Measurements from ENCODE around the gene RAMAC.
A peak's percentile ranks its signal among the peaks of the same experiment; 100 is the strongest.
"Not testable (repeated sequence)": the region's sequence is repeated elsewhere in the genome, so short reads cannot be mapped to it uniquely, and the experiment has no call there.

RAMAC gene

GRCh38 chr15:82985688-82986441 is at the start of gene RAMAC:
RAMAC (plus strand) TSS chr15:82986210; CDS start chr15:82989019, 2,809 bp downstream.
- peak; percentile 33 to 97 (median 88) for DNase-seq

GRCh38 chr15:82936966-82937711 is 48.9 kb upstream of the RAMAC start:
- no peak for DNase-seq

- no peak for DNase-seq
Measured at GRCh38 chr15:82937712-82938058, 48.3 kb upstream of the RAMAC start.

DNA sequence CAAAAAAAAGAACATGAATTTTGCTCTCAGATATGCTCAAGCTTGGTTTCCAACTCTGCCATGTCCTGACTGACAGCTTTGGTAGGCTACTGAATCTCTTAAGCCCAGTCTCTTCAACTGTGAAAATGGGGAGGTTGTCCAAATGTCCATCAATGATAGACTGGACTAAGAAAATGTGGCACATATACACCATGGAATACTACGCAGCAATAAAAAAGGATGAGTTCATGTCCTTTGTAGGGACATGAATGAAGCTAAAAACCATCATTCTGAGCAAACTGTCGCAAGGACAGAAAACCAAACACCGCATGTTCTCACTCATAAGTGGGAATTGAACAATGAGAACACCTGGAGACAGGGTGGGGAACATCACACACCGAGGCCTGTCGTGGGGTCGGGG is 46.3 kb upstream of the RAMAC start:
- DNase-seq = not testable (repeated sequence)

DNA sequence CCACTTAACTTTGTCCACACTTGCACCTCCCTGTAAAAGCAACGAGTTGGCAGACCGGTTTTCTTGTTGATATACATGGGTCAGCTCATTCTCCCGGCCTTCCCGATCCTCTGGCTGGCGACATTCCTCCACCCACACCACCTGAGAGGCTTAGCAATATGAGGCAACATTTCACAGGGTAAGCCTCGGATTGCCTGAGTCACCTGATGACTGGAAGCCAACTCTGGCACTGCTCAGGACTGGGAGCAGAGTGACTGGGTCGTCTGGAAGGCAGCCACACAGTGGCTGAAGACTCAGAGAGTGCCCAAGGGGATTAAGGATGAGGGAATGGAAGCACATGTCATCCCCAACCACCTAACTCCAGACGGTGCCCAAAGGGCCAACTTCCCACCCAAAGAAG is 43.3 kb upstream of the RAMAC start:
- no peak for DNase-seq

GRCh38 chr15:82943176-82943575 is 42.8 kb upstream of the RAMAC start:
- DNase-seq = no peak

DNA sequence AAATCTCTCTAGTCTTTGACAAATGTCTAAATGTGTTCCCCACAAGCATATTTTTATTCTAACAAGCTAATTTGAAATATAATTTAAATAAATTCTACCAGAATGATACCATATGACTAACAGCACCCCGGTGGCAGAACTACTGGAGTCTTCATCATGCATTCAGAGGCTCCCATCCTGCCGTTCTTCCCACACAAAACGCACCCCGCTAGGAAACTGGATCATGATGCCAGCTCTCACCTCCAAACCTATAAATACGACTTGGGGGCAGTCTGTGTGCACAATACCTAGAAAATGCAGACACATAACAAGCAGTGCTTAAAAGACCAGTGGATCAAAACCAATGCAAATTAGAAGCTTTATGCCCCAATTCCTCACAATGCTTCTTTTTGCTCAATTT is 42.0 kb upstream of the RAMAC start:
- peak in 14 of 56 donors; percentile 1 to 34 (median 18) for DNase-seq

GRCh38 chr15:82944821-82945220 is 41.2 kb upstream of the RAMAC start:
- no peak for DNase-seq

- no peak for DNase-seq
Measured at GRCh38 chr15:82945326-82945725, 40.7 kb upstream of the RAMAC start.

GRCh38 chr15:82946155-82946701 is 39.8 kb upstream of the RAMAC start:
- DNase-seq = no peak

DNA sequence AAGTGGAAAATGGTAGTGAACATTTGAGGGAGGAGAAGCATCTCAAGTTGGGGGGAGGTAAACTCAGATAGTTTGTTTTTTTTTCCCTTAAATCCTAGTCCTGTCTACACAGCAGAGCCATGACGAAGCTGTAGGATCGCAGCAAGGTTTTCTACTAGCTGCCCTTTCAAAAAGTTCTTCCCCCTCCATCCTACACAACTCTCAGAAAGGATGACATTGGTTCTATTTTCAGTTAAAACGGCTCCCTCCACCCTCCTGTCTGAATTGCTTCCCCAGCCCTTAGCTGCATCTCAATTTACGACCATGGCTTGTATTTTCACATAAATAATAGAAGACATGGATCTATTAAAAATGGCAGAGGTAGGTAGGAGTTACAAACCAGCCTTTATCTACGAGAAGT is 35.7 kb upstream of the RAMAC start:
- no peak for DNase-seq

GRCh38 chr15:82950746-82951370 is 35.2 kb upstream of the RAMAC start:
- no peak for DNase-seq

DNA sequence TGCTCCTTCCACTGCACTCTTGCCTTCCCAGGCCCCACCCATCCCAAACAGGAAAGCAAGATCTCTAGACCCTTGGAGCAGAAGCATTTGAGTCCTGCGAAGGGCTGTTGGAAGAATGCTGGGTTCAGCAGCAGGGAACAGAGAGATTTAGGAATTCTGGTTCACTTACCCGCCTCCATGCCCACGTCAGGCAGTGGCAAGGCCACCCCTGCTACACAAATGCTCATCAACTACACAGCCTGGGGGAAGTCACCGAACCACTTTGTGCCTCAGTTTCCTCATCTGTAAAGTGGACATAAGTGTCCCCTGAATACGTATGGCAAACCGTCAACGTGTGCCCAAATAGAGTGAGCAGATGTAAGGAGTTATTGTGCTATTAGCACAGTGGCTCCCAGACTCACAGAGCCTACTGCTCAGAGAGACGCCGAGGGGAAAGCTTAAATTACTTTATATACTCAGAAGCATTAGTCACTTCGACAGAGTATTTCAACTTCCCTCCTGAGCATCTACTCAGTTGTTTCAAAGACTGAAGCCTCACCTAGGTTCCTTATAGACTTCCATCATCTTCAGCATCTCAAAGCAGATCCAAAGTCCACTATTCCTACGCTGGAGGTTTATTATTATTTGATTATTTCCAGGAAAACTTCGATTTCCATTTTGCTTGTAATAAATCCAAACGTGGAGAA is 34.4 kb upstream of the RAMAC start:
- DNase-seq = no peak

GRCh38 chr15:82952158-82953081 is 33.6 kb upstream of the RAMAC start, which contains the start of gene HOMER2:
HOMER2 (minus strand) TSS chr15:82952720; CDS start chr15:82952535, 185 bp downstream.
- peak in 8 of 56 donors; percentile 10 to 52 (median 30) for DNase-seq

- no peak for DNase-seq
Measured at GRCh38 chr15:82958638-82959037, 27.4 kb upstream of the RAMAC start.

DNA sequence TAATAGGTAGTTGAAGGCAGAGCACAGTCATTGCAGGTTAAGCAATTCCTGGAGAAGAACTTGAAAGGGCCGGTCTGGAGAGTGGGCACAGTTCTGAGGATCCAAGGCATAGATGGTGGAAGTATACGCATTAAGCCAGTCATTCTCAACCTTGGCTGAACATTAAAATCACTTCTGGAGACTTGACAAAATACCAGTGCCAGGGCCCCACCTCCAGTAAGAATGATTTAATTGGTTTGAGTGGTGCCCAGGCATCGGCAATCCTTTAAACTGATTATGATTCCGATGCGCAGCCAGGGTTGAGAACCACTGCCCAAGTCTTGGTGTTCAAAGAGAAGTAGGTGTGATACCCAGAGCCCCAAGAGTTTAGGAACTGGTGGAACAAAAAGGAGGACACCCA is 26.6 kb upstream of the RAMAC start:
- no peak for DNase-seq

DNA sequence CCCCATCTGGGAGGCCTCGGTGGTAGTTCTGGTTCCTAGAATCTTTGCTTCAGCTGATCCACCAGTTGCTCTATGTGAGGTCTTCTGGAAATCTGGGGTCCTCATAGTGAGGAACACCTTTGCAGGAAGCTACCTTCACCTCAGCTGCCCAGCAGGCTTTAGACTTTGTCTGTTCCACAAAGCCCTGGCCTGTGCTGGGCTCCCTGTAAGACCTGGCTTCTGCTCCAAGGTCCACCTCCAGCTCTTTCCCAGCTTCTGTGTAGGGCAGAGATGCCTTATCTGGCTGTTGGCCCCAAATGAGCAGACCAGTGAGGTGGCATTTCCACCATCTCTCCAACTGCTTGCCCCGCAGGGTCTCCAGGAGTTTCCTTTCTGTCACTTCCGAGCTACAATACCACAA is 25.2 kb upstream of the RAMAC start:
- no peak for DNase-seq

GRCh38 chr15:82963471-82964341 is 22.3 kb upstream of the RAMAC start:
- DNase-seq = no peak

DNA sequence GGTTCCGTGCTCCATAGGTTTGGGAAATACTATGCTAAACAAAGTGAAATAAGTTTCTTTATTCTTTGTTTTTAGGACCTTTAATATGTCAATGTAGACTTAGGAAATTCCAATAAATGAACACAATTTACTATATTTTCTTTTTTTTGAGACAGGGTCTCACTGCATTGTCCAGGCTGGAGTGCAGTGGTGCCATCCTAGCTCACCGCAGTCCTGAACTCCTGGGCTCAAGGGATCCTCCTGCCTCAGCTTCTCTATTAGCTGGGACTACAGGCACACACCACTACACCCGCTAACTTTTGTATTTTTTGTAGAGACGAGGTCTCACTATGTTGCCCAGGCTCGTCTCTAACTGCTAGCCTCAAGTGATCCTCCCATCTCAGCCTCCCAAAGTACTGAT is 21.1 kb upstream of the RAMAC start:
- no peak for DNase-seq

Measured in amygdala (tissue), 56 donors.